ENCODE results near the gene AKR1C2.
"Not testable (repeated sequence)": the region's sequence is repeated elsewhere in the genome, so short reads cannot be mapped to it uniquely, and the experiment has no call there.

Gene AKR1C2

GRCh38 chr10:5003127-5004029, at the start of gene AKR1C2:
AKR1C2 (minus strand) TSS chr10:5003857; CDS start chr10:5003835, 22 bp downstream.
- peak; percentile 18 for DNase-seq

GRCh38 chr10:5052951-5053500, 49.4 kb upstream of the AKR1C2 start:
- not testable (repeated sequence) for DNase-seq

GRCh38 chr10:5047912-5048628, 44.4 kb upstream of the AKR1C2 start:
- no peak for DNase-seq

- not testable (repeated sequence) for DNase-seq
These were observed 43.4 kb upstream of the AKR1C2 start for GRCh38 chr10:5047055-5047454.

- no peak for DNase-seq
These were observed 42.8 kb upstream of the AKR1C2 start for GRCh38 chr10:5046410-5046809.

GRCh38 chr10:5045095-5045494, 41.4 kb upstream of the AKR1C2 start:
- DNase-seq = no peak

GRCh38 chr10:5043716-5044115, 40.1 kb upstream of the AKR1C2 start:
- DNase-seq = no peak

- no peak for DNase-seq
These were observed 39.3 kb upstream of the AKR1C2 start for GRCh38 chr10:5042922-5043321.

GRCh38 chr10:5041471-5042023, 37.9 kb upstream of the AKR1C2 start:
- DNase-seq = no peak

- no peak for DNase-seq
These were observed 37.3 kb upstream of the AKR1C2 start for GRCh38 chr10:5040781-5041470.

- no peak for DNase-seq
These were observed 36.5 kb upstream of the AKR1C2 start for GRCh38 chr10:5040010-5040673.

- peak; percentile 25 for DNase-seq
These were observed 35.1 kb upstream of the AKR1C2 start for GRCh38 chr10:5038733-5039132.

GRCh38 chr10:5038101-5038500, 34.4 kb upstream of the AKR1C2 start:
- DNase-seq = no peak

- DNase-seq = no peak
These were observed 32.9 kb upstream of the AKR1C2 start for GRCh38 chr10:5036511-5036910.

- DNase-seq = no peak
These were observed 31.7 kb upstream of the AKR1C2 start for GRCh38 chr10:5035356-5035755.

- no peak for DNase-seq
These were observed 30.9 kb upstream of the AKR1C2 start for GRCh38 chr10:5034588-5034987.

- DNase-seq = peak; percentile 62
These were observed 29.6 kb upstream of the AKR1C2 start for GRCh38 chr10:5033061-5033778.

- not testable (repeated sequence) for DNase-seq
These were observed 28.8 kb upstream of the AKR1C2 start for GRCh38 chr10:5032444-5032843.

GRCh38 chr10:5031588-5031987, 27.9 kb upstream of the AKR1C2 start:
- not testable (repeated sequence) for DNase-seq

- no peak for DNase-seq
These were observed 27.3 kb upstream of the AKR1C2 start for GRCh38 chr10:5030989-5031388.

- not testable (repeated sequence) for DNase-seq
These were observed 21.8 kb upstream of the AKR1C2 start for GRCh38 chr10:5025461-5025881.
